Kidney epithelial cell (primary cell): ENCODE results near the gene NKX1-1. TPM values are rescaled to one million over a fixed set of nuclear protein-coding genes. Genes with fewer than 3 reads are reported as not detected.

ENCODE experiments used
- DNase-seq: peaks from one replicate; pipeline ENCODE4 v3.0.0-alpha.2; 2010; ENCODE audit warnings: low read depth
- H3K27me3 ChIP-seq: 2 replicates; pipeline ENCODE4 v1.6.0; 2011; ENCODE audit warnings: low read length; ENCODE audit not compliant: control insufficient read depth, insufficient read depth
- H3K36me3 ChIP-seq: 2 replicates; pipeline ENCODE4 v1.5.1; 2011; ENCODE audit warnings: low read length; ENCODE audit not compliant: control insufficient read depth, insufficient read depth
- H3K4me3 ChIP-seq: 2 replicates; pipeline ENCODE4 v1.5.1; 2011; ENCODE audit warnings: low read depth, mild to moderate bottlenecking, control low read depth, low read length
- CTCF ChIP-seq: IDR thresholded peaks from 2 replicates; pipeline ENCODE4 v1.5.1; 2011; ENCODE audit warnings: mild to moderate bottlenecking, moderate library complexity, low read length, control low read depth, inconsistent platforms; ENCODE audit not compliant: insufficient read depth, poor library complexity, severe bottlenecking
- total RNA-seq: library from RNA; depleted of rRNA; stranded (reverse); fragments of >200 nt; gene quantifications from 2 replicates; pipeline ENCODE4 v1.2.3, GENCODE V29; 2015

NKX1-1 gene
- total RNA-seq, 1 donor from 2014 or later = not detected

- Histone ChIP-seq H3K27me3 (no peaks in the 10 kb centered on the region), H3K36me3 (no peaks in the 10 kb centered on the region), H3K4me3 (no peak overlapping the region)
- no peak for DNase-seq
- TF ChIP-seq CTCF = no peak
These were observed 35.7 kb downstream of the NKX1-1 start for GRCh38 chr4:1370321-1371124.

- Histone ChIP-seq H3K4me3 (no peak overlapping the region), H3K36me3 (no peaks in the 10 kb centered on the region), H3K27me3 (no peaks in the 10 kb centered on the region)
- TF ChIP-seq CTCF = no peak
- DNase-seq = no peak
These were observed 36.7 kb downstream of the NKX1-1 start for GRCh38 chr4:1369479-1370079.

- Histone ChIP-seq H3K4me3 (no peak overlapping the region), H3K27me3 (no peaks in the 10 kb centered on the region), H3K36me3 (no peaks in the 10 kb centered on the region)
- DNase-seq = no peak
- TF ChIP-seq CTCF = no peak
These were observed 37.2 kb downstream of the NKX1-1 start for GRCh38 chr4:1369091-1369450.

- no peaks in the 10 kb centered on the region for H3K36me3 ChIP-seq
- DNase-seq = no peak
- H3K4me3 ChIP-seq = no peak overlapping the region
- no peak for TF ChIP-seq CTCF
- H3K27me3 ChIP-seq = no peaks in the 10 kb centered on the region
These were observed 37.7 kb downstream of the NKX1-1 start for GRCh38 chr4:1368421-1369090.

GRCh38 chr4:1367936-1368289, 38.3 kb downstream of the NKX1-1 start:
- Histone ChIP-seq H3K4me3 (no peak overlapping the region), H3K27me3 (no peaks in the 10 kb centered on the region), H3K36me3 (no peaks in the 10 kb centered on the region)
- DNase-seq = no peak
- TF ChIP-seq CTCF = no peak
